Spleen (tissue), 7 donors: ENCODE measurements around the gene CDIPT.

Source experiments
- CTCF ChIP-seq, 11 experiments: fragments of 200-600 bp in 7 of 11; fragments of 450-650 bp in 4 of 11; sonication (generic) in 4 of 11; IDR thresholded peaks in 8 of 11; conservative IDR thresholded peaks in 3 of 11; 1 replicate in 7 of 11; 2 replicates in 4 of 11; pipeline versions ENCODE4 v1.4.0 to v1.8.0; 2016 to 2021; ENCODE audit warnings: antibody characterized with exemption in 11 of 11, inconsistent platforms in 4 of 11, mild to moderate bottlenecking in 1 of 11
- POLR2AphosphoS5 ChIP-seq, 3 donors: sonication (generic); formaldehyde crosslinking; IDR thresholded peaks; one replicate each; pipeline ENCODE4 v1.5.1; 2017; ENCODE audit warnings: antibody characterized with exemption in 3 of 3
- donor health status: DM: no; HTN: no; CAD: no; lungs with moderate emphysema.
- donor health status: DM: no; HTN: no; CAD: no.
- donor health status: DM: no; HTN: no; CAD: no.

- TF ChIP-seq POLR2AphosphoS5 (IDR thresholded peaks at IDR 0.05) (peak in 1 of 3 donors; percentile 68), CTCF (IDR thresholded peaks at IDR 0.05 in 8 of 11, conservative IDR thresholded peaks at IDR 0.05 in 3 of 11) (no peak)
These were observed 53.0 kb downstream of the CDIPT start for GRCh38 chr16:29809850-29810698.
